GM12874 (cell line): ENCODE measurements around the gene SLC16A8.

Experiments used
- CTCF ChIP-seq: IDR thresholded peaks from 2 replicates; pipeline ENCODE4 v1.5.1; 2011; ENCODE audit warnings: low read depth, mild to moderate bottlenecking, control low read depth, low read length, moderate library complexity; ENCODE audit not compliant: insufficient read depth

Gene SLC16A8

DNA sequence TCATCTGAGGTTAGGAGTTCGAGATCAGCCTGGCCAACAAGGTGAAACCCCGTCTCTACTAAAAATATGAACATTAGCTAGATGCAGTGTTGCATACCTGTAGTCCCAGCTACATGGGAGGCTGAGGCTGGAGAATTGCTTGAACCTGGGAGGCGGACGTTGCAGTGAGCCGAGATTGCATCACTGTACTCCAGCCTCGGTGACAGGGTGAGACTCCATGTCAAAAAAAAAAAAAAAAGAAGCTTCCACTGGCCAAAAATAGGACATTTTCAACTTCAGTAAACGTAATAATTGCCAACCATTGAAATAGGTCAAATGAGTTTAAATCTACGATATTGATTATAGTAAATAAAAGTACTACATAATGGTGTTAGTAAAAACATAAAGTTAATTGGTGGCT lies 19.7 kb upstream of the SLC16A8 start:
- TF ChIP-seq CTCF = no peak

- no peak for TF ChIP-seq CTCF
These were observed 14.6 kb upstream of the SLC16A8 start for GRCh38 chr22:38098410-38099249.

- no peak for TF ChIP-seq CTCF
These were observed 13.8 kb upstream of the SLC16A8 start for GRCh38 chr22:38097557-38098409.

- TF ChIP-seq CTCF = no peak
These were observed 13.1 kb upstream of the SLC16A8 start for GRCh38 chr22:38097058-38097457.

DNA sequence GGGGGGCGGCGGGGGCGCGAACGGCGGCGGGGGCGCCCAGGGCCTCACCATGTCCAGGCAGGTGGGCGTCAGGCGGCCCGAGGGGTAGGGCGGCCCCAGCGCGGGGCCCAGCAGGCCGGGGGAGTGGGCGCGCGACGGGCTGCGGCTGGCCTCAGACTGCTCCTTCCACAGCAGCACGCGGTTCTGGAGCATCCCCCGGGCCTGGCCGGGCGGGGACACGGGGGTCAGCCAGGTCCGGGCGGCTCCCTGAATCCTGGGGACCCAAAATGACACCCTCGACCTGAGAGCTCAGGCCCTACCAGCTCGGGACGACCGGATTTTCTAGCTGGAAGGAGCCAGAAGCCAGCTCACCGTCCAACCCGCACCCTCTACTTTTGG lies 5.5 kb upstream of the SLC16A8 start:
- no peak for TF ChIP-seq CTCF

GRCh38 chr22:38088629-38089473 lies 4.9 kb upstream of the SLC16A8 start:
- TF ChIP-seq CTCF = no peak

- no peak for TF ChIP-seq CTCF
These were observed 3.9 kb upstream of the SLC16A8 start for GRCh38 chr22:38087855-38088254.
